ENCODE measurements around the gene SSBP3.

The SSBP3 gene

DNA sequence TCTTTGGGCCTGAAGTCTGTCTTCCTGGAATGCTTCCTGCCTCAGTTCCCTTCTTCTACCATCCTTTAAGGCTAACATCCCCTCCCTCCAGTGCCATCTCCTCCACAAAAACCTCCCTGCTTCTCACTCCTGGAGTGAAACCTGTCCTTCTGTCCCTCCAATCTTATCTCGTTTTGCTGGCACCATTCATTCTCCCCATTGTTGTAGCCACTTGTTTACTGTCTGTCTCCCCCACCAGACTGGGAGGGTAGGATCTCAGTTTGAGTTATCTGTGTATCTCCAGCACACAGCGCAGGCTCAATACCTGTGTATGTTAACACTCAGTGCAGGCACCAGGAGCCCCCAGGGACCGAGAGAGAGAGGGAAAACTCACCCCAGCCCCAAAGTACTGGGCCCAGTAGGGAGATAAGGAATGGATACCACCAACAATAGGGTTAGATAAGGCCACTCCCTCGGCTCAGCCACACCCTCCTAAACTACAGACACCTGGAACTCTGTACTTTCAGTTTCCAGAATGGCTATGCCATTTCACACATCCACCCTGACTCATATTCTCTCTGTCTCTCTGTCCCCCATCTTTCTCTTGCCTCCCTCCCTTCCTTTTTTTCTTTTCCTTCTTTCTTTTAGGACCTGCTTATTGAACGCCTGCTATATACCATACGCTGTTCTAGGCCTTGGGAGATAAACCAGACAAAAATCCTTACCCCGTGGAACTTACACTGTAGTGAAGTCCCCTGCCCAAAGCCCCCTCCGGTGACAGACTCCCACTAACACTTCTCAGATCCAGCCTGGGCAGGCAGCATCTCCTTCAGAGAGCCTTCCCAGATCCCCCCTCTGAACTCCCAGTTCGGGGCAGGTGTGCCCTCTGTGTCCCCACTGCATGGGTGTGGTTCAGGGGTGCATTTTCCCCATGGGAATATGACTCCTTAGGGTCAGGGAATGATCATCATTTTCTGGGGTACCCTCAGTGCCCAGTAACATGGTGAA lies 3.3 kb upstream of the SSBP3 start:
- peak; percentile 57 for DNase-seq (ENCODE audit: low spot score)

DNA sequence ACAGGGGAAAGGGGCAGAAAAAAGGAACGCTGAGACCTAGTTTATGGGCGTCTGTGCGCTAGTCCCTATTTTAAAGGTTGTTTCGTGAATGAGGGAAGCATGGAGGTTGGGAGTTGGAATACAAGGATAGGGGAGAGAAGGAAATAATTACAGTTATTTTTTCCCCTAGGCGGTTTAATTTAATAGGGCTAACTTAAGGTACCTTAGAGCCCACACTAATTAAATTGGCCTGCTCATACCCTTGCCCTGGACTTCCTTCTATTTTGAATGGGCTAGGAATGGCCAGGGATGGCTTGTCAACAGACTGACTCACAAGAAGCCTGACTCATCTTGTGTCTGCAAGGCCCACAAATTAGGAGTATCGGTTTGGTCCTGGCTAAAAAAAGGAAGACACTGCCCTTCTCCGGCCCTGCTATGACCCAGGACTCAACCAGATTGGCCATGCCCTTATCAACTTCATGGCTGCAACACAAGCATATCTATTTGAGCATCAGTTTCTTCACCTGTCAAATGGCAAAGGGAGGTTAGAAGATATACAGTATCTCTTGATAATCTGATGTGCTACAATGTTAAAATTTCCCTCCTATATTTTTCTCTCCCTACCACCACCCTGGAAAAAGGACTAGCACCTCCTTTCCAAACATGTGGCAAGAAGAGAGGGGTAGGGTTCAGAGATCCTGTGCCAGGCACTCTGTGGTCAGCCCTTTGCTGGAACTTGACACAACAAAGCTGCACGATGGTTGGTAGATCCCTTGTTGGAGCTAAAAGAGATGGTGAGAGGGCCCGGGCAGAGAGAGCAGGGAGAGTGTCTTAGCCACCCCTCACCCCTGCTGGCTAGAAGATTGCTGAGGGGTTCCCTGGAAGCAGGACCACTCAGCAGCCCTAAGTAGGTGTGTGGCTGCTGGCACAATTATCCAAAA lies 2.2 kb upstream of the SSBP3 start:
- DNase-seq (ENCODE audit: low spot score): no peak

DNA sequence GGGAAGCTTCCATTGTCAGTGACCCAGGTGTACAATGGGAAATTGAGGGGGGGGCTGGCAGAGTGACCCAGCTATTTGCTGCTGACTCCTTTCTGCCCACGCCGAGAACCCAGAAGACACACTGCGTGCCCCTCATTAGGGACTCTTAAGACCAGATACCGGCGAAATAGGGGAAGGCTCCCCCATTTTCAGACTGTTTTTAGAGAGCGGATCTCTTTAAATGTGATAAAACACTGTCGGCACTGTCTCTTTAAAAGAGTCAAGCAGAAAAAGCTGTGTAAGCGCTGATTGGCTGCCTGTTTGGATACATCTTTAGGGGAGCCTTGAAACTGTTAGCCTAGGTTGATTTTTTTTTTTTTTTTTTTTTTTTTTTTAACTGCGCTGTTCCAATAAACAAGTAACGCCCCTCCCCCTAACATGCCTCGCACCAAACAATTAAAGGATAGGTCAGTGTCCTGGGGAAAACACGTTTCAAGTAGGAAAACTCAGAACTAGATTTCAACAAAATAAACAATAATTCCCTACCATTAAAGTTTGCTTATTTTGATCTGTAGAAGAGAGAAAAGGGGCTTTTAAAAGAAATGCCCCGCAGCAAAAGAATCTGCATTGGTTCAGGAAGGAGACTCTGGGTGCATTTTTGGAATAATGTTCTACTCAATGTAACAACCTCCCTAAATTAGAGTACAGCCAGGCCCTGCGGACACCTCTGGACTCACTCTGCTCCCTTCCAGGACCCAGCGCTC lies 1.4 kb upstream of the SSBP3 start:
- peak; percentile 93 for DNase-seq (ENCODE audit: low spot score)

DNA sequence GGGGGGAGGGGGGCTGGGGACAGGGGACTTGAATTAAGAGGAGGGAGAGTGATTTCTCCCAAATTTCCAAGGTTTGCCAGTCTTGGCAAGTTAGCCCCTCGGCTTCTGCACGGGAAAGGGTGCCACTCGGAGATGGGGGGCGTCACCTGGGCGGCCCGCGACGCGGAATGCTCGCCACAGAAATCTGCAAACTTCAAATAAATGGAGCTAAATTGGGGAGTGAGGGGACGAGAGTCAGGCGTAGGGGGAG lies 885 bp upstream of the SSBP3 start:
- no peak for DNase-seq (ENCODE audit: low spot score)

DNA sequence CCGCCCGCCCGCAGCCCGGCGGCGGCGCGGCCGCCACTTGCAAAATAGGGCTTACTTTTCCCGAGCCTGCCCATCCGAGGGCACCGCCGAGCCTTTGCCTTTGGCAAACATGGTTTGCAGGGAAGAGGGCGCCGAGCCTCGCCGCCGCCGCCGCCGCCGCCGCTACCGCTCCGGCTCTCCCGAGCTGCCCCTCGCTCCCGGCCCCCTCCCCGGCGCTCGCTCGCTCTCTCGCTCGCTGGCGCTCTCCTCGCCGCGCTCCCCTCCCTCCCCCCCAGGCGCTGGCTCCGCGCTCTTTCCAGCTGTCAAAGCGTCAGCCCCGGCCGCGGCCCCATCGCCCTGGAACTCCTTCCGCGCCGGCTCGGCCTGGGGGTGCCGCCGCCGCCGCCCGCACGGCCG lies 298 bp downstream of the SSBP3 start:
- DNase-seq (ENCODE audit: low spot score): no peak

DNA sequence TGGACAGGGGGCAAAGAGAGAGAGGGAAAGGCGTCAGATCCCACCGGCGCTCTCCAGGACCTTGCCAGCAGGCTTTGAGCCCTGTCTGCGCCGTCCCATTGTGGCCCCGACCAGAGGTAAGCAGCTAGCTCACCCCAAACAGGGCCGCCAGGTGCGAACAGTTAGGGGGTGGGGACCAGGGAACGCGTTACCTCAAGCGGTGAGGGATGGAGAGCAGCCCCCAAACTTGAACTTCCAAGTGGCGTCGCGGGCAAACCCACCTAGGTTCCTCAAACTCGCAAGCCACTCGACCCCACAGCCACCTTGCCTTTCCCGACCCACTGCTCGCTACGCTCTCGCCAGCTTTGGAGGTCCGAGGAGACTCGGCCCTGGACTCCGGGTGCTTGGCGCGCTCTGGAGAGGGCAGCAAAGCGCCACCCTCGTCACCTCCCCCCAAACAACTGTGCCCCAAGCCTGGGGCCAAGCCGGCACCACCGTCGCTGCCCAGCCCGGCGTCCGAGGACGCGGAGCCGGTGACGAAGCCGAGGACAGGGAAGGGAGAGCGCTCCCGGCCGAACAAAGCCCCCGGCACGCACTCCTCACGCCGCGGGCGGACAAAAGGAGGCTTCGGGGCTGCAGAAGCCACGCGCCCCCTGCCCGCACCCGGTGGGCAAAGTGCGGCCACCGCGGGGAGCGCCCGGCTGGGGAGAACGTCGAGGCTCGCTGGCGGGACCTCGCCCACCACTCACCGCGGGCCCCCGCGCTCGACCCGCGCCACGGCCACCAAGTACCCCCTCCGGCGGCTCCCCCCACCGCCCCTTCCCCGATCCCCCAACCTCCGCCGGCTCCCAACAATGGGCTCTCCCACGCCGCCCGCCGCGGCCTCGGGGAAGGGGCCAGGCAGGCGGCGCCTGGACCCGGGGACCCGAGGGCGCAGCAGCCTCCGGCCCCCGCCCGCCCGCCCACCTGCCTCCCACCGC lies 976 bp downstream of the SSBP3 start:
- DNase-seq (ENCODE audit: low spot score): no peak

DNA sequence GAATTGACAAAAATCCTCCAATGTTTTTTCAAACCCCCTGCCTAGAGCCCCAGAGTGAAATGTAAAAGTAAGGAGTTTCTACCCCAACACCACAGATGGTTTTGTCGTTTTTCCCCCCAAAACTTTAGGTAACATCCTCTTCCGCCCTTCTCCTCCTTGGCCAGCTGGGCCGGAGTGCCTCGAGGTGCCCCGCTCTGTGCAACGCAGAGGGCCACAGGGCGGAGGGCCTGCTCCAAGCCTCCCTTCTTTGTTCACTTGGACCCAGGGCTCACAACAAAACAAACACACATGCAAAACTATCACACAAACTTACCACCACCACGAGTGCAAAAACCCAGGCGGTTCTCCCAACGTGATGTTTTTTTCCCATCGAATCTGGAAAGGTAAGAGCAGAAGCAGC lies 1.9 kb downstream of the SSBP3 start:
- no peak for DNase-seq (ENCODE audit: low spot score)

DNA sequence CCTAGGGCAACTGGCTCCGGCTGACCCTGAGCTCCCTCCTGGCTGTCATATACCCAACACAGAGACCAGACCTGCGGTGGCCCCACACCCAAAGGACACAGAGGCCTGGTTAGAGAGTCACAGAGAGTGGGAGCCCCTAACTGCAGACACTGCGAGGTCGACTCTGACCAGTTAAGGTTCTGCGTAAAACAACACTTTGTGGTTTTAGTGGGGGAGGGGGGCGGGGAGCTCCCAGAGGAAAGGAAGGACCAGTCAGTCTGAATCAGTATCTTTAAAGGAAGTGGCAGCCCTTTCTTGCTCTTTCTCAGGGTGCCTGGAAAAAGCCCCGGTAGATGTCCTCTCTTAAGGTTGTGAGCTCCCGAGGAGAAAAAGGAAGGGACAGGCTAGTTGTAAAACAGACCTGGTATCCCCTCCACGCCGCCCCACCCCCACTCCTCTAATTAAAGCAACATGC lies 2.4 kb downstream of the SSBP3 start:
- DNase-seq (ENCODE audit: low spot score): no peak

DNA sequence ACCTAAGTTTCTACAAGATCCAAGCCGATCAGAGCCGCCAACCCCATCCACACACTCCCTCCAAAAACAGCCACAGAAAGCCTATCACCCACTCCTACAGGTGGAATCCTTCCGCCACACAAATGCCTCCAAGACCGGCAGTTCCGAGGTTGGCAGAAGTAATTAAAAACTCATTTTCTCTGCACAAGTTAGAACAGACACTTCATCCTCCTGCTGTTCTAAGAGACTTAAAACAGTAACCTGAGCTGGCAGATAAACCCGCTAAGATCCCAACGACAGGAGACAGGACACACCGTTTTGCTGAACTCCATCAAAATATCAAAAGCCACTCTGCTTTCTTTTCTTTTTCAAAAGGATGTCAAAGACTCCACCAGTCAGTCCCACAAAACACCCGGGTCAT lies 2.8 kb downstream of the SSBP3 start:
- DNase-seq (ENCODE audit: low spot score): no peak

DNA sequence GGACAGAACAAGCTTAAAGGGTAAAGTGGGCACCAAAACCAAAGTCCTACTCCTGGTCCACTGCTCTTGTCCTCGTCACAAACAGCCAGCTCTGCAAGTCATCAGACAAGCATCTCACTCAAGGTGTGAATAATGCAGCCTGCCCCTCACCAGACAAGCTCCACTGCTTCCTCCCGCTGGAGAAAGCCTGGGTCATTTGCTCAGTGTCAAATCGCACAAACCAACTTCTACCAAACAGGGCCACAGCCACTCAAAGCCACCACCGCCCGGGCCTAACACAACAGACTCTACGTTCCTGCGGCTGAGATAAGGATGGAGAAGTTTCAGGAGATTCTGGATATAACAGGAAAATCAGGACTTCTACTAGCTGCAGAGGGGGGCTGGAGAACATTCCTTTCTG lies 3.3 kb downstream of the SSBP3 start:
- DNase-seq (ENCODE audit: low spot score): no peak

DNA sequence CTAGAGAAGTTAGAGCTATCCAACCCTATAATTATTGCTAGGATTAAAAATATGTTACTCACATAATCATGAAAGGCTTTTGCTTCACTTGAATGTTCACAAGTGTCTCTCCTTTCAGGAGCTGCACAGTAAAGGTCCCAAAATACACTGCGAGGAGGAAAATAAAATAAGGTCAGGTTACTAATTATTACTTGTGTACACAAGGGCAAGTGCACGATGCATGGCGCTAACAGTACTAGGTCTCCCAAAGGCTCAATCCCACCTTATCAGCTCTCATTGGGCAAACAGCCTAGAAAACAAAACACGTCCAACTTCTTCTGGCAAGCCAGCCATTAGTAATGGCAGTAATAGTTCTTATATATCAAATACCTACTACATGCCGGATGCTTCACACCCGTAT lies 4.4 kb downstream of the SSBP3 start:
- no peak for DNase-seq (ENCODE audit: low spot score)

DNA sequence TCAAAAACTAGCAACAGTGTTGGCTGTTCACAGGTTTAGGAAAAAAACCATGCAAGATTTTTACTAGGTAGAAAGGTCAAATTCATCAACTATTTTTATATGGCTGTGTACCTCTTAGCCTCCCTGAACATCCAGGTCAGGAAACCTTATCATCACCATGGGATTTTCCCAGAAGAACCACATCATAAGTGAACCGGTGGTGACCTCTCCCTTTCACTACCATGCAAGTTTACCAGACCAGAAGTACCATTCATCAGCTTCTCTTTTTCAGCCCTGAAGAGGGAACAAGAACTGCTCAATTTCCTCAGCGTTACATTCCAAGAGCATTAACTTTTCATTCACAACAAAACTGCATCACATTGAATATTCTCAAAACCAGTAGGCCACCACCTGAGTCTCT lies 5.9 kb downstream of the SSBP3 start:
- no peak for DNase-seq (ENCODE audit: low spot score)

DNA sequence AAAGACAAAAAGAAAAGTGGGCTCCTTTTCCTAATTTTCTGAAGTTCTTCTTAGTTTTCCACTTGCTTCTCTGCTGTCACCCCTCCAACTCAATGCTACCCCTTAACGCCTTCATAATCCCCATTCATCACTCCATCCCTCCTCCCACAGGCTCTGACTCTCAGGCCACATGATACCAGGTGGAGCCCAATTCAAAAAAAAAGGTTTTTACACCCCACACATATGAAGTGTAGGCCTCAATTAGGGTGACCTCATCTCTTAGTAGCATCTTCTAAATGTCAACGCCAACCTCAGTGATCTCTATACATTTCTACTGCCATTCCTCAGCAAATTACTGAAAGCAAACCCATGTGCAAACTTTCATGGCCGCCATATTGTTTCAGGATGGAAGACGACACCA lies 6.4 kb downstream of the SSBP3 start:
- DNase-seq (ENCODE audit: low spot score): no peak

DNA sequence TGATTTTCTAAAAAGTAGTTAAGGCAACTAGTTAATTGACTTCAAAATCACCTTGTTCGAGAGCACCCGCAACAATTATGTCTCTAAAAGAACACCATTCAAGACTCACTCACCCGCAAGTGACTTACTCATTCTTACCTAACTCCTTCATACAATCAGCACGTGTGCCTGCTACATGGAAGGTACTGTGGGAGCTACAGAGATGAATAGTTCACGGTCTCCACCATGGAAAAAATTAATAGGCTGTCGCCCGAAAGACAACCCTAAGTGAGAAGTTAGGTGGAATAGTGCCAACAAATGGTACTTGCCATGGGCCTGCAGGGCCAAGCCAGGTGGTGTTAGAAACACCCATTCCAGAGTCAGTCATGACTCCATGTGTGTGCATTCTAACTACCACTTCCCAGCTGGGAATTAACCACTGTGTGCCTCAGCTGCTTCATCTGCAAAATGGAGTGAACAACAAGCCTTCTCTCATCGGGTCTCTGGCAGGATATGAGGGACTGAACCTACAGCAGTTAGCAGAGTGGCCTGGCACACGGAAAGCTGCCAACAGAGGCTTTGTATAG lies 7.1 kb downstream of the SSBP3 start:
- DNase-seq (ENCODE audit: low spot score): no peak

DNA sequence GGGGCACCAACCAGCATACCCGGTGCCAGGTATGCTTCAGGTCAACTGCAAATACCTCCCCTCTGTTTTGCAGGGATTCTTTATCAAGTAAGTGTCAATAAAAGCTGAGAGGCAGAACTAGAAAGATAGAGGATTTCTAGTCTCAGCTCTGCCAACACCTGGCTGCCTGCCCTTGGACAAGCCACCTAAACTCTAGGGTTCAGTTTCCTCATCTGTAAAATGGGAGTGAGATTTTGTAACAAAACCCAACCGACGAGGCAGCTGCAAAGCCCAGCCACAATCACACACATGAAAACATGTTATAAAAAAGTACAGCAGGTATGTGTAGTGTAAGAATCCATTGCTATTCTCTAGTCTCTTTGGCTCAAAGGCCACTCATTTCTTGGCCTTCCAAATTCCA lies 8.2 kb downstream of the SSBP3 start:
- no peak for DNase-seq (ENCODE audit: low spot score)

DNA sequence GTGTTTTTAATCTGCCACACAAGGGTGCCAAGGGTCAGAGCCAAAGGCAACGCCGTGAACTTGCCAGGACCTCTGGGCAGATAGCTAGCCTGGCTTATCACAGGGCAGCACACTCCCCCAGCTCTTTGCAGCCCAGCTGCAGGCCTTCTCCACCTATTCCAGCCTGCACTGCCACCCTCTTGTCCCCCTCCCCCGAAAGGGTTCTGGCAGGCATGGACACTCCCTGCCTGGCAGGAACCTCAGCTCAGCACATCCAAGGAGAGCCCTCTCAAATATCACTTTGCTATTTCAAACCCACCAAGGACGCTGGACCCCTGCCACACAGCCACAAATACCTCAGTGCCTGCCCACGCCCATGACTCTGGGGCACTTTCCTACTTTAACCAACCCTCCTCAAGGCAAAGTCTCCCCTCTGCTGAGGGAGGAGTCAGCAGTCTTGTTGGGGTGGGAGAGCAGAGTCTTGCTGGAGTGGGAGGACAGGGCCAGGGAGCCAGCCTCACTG lies 9.1 kb downstream of the SSBP3 start:
- no peak for DNase-seq (ENCODE audit: low spot score)

DNA sequence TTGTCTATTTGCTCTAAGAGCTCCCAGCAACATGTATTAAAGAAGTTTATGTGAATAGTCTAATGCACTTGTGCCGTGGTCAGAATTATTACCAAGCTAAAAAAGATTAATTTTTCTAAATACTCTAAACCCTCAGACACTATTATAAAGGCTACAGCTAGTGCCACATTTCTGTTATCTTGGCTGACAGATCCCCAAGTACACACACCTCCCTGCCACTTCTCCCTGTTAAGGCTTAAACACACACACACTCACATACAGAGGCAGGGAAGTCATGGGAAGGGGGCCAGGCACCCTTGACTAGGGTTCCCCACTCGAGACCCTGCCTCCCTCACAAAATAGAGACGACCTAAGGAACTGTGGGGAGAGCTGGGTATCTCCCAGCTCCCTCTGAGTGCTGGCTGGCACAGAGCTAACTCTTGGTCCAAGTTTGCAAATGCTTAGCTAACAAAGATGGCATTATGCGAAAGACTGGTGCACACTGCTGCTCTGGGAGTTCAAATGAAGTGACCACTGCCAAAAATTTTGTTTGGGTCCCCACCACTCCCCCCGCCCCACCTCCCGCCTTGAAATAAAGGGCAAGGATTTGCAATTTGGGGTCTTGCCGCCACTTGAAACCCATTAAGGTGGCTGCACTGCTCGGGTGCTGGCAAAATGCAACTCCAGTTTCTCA lies 9.8 kb downstream of the SSBP3 start:
- DNase-seq (ENCODE audit: low spot score): no peak

DNA sequence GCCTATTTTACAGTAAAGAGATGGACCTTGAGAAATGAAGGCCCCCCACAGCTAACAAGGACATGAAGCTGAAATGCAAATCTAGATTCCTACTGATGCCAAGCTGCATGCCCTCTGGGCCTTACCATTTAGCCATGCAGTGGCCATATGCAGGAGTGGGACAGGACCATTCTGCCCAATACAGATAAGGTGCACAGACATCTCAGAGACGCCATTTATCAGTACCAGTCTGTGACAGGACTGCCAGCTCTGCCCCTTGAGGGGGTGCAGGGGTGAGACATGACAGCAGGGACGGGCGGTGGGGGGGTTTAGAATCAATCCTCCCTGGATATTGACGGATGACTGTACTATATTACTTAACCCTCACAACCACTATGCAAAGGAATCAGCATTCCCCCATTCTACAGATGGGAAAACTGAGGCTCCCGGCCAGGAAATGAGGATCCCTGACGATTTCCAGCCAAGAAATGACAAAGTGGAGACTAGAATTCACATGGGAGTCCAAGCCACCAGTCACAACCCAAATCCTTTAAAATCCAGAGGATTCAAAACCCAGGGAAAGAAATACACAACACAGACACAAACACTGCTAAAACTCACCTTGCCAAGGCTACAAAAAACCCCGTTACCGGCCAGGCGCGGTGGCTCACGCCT lies 10.8 kb downstream of the SSBP3 start:
- DNase-seq (ENCODE audit: low spot score): no peak

DNA sequence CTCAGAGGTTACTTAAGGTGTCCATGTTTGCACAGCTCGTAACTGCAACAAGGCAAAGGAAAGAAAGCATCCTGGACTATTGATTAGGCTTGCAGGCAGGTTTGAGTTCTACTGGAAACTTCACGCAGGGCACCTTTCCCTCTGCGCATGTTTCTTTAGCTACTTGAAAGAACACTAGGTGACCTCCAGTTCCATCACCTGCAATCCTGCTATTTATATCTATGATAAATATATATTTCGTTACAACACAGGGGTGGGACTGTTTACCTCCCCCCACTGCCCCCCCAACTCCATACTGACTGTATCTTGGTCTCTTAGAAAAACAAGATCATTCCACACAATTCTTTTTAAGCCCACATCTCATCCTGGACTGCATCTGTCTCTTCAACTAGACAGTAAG lies 12.1 kb downstream of the SSBP3 start:
- DNase-seq (ENCODE audit: low spot score): no peak

DNA sequence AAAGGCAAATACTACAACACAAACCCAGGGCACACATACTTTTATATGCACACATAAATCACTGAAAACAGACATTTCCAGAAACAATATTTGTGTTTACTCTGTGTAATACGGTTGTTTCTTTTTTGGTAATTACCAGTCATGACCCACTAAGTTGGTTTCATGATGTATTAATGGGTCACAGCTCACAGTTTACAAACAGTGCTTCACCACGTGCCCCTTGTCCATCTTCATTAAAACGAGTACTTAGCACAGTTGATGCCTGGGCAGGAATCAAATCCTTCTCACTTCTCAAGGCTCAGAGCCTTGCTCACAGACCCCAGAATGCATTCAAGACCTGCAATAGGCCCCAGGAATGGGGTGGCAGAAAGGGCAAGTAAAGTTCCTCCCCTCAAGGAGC lies 13.8 kb downstream of the SSBP3 start:
- no peak for DNase-seq (ENCODE audit: low spot score)

All from NAMALWA (cell line).